Measurements from ENCODE around the gene KREMEN1. TPM values are rescaled to one million over a fixed set of nuclear protein-coding genes. Genes with fewer than 3 reads are reported as not detected.
"Not testable (repeated sequence)": the region's sequence is repeated elsewhere in the genome, so short reads cannot be mapped to it uniquely, and the experiment has no call there.

KREMEN1 gene
- total RNA-seq, 2 donors from 2014 or later: 20.2 to 20.7 TPM

- no peak for DNase-seq
- H3K4me3 ChIP-seq: no peak overlapping the region
- intact Hi-C loops (cut with DNase I): no loop called here
- no peak overlapping the region for H3K9ac ChIP-seq (ENCODE audit: low read depth in 2 of 2, low read length in 2 of 2)
- no peak for TF ChIP-seq CTCF (IDR thresholded peaks at IDR 0.05)
- H3K27ac ChIP-seq: no peak overlapping the region
- no peaks in the 10 kb centered on the region for H3K9me3 ChIP-seq
- H3K36me3 ChIP-seq: no peaks in the 10 kb centered on the region
- H3K4me1 ChIP-seq: no peaks in the 10 kb centered on the region
- no peaks in the 10 kb centered on the region for H3K27me3 ChIP-seq
These were observed 8.8 kb downstream of the KREMEN1 start for GRCh38 chr22:29081517-29082236.

- TF ChIP-seq CTCF (IDR thresholded peaks at IDR 0.05): no peak
- Histone ChIP-seq H3K27me3 (no peaks in the 10 kb centered on the region), H3K36me3 (no peaks in the 10 kb centered on the region), H3K9me3 (no peaks in the 10 kb centered on the region), H3K4me1 (no peaks in the 10 kb centered on the region), H3K9ac (ENCODE audit: low read depth in 2 of 2, low read length in 2 of 2) (no peak overlapping the region), H3K4me3 (no peak overlapping the region), H3K27ac (no peak overlapping the region)
- DNase-seq: no peak
- intact Hi-C loops (cut with DNase I): no loop called here
These were observed 10.2 kb downstream of the KREMEN1 start for GRCh38 chr22:29082826-29083545.

- H3K27me3 ChIP-seq; H3K9ac ChIP-seq (ENCODE audit: low read depth in 2 of 2, low read length in 2 of 2); H3K36me3 ChIP-seq; H3K4me3 ChIP-seq; H3K4me1 ChIP-seq; DNase-seq; H3K27ac ChIP-seq; intact Hi-C loops (cut with DNase I); H3K9me3 ChIP-seq: not testable (repeated sequence)
These were observed 10.7 kb downstream of the KREMEN1 start for GRCh38 chr22:29083576-29083932.

- no peaks in the 10 kb centered on the region for H3K9me3 ChIP-seq
- H3K4me1 ChIP-seq: no peaks in the 10 kb centered on the region
- H3K27me3 ChIP-seq: no peaks in the 10 kb centered on the region
- H3K9ac ChIP-seq (ENCODE audit: low read depth in 2 of 2, low read length in 2 of 2): no peak overlapping the region
- H3K27ac ChIP-seq: no peak overlapping the region
- no peaks in the 10 kb centered on the region for H3K36me3 ChIP-seq
- DNase-seq: no peak
- H3K4me3 ChIP-seq: no peak overlapping the region
- intact Hi-C loops (cut with DNase I): no loop called here
- TF ChIP-seq CTCF (IDR thresholded peaks at IDR 0.05): no peak
These were observed 11.2 kb downstream of the KREMEN1 start for GRCh38 chr22:29083933-29084591.

- intact Hi-C loops (cut with DNase I): no loop called here
- Histone ChIP-seq H3K36me3 (no peaks in the 10 kb centered on the region), H3K4me3 (no peak overlapping the region), H3K27ac (no peak overlapping the region), H3K4me1 (no peaks in the 10 kb centered on the region), H3K9me3 (no peaks in the 10 kb centered on the region), H3K27me3 (no peaks in the 10 kb centered on the region), H3K9ac (ENCODE audit: low read depth in 2 of 2, low read length in 2 of 2) (no peak overlapping the region)
- no peak for TF ChIP-seq CTCF (IDR thresholded peaks at IDR 0.05)
- DNase-seq: no peak
These were observed 14.2 kb downstream of the KREMEN1 start for GRCh38 chr22:29087012-29087411.

- Histone ChIP-seq H3K4me1 (no peaks in the 10 kb centered on the region), H3K4me3 (no peak overlapping the region), H3K27me3 (no peaks in the 10 kb centered on the region), H3K9ac (ENCODE audit: low read depth in 2 of 2, low read length in 2 of 2) (no peak overlapping the region), H3K36me3 (no peaks in the 10 kb centered on the region), H3K9me3 (no peaks in the 10 kb centered on the region), H3K27ac (no peak overlapping the region)
- TF ChIP-seq CTCF (IDR thresholded peaks at IDR 0.05): no peak
- intact Hi-C loops (cut with DNase I): no loop called here
- DNase-seq: no peak
These were observed 16.0 kb downstream of the KREMEN1 start for GRCh38 chr22:29088809-29089208.
